HG03342 (cell line): Measurements from ENCODE around the gene SLC25A40.
"Not testable (repeated sequence)": the region's sequence is repeated elsewhere in the genome, so short reads cannot be mapped to it uniquely, and the experiment has no call there.

Experiments
- ATAC-seq: cut with Tn5 transposase; IDR thresholded peaks from one replicate; pipeline ENCODE4 v1.9.1; 2021; ENCODE audit warnings: mild to moderate bottlenecking, moderate library complexity; ENCODE audit not compliant: unreplicated experiment

SLC25A40 gene, protein sequence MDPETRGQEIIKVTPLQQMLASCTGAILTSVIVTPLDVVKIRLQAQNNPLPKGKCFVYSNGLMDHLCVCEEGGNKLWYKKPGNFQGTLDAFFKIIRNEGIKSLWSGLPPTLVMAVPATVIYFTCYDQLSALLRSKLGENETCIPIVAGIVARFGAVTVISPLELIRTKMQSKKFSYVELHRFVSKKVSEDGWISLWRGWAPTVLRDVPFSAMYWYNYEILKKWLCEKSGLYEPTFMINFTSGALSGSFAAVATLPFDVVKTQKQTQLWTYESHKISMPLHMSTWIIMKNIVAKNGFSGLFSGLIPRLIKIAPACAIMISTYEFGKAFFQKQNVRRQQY

DNA sequence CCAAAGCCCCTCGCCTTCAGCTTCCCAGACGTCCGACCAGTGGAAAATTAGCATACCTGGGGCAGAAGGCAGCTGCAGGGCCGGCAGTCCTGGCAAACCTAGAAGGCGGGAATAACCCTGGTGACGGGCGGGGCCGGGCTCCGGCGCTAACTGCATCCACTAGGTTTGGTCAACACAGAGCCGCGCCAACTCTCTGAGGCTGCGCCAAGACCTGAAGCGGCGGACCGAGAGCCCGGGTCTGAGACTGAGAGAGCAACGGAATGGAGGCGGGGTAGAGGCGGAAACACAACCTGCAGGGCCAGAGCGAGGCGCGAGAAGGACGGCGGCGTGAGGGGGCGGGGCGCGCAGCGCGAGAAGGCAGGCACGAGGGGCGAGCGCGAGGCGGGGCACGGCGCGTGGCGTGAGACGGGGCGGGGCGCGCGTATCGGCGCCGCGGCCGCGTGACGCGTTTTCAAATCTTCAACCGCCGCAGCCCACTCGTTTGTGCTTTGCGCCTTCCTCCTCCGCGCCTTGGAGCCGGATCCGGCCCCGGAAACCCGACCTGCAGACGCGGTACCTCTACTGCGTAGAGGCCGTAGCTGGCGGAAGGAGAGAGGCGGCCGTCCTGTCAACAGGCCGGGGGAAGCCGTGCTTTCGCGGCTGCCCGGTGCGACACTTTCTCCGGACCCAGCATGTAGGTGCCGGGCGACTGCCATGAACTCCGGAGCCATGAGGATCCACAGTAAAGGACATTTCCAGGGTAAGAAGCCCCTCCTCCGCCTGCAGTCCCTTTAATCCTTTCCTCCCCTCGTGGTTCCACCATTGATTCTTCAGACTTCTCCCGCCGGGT is at the start of gene SLC25A40, which contains the start of gene DBF4:
Gene SLC25A40 (minus strand): TSS at position 321 of the 829 bp plus-strand sequence. CDS start 17,633 bp downstream, outside the sequence.
Gene DBF4 (plus strand): TSS at position 454 of the 829 bp plus-strand sequence. CDS start 240 bp downstream, at position 694.
- ATAC-seq = peak; percentile 90

DNA sequence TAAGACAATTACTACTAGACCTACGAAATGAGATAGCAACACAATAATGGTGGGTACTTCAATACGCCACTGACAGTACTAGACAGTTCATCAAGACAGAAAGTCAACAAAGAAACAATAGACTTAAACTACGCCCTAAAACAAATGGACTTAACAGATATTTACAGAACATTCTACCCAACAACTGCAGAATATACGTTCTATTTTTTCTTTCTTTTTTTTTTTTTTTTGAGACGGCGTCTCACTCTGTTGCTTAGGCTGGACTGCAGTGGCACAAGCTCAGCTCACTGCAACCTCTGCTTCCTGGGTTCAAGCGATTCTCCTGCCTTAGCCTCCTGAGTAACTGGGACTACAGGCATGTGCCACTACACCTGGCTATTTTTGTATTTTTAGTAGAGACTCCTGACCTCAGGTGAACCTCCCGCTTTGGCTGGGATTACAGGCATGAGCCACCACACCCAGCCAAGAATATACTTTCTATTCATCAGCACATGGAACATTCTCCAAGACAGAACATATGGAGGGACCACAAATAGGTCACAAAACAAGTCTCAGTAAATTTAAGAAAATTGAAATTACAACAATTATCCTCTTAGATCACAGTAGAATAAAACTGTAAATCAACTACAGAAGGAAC is 46.7 kb upstream of the SLC25A40 start:
- not testable (repeated sequence) for ATAC-seq

DNA sequence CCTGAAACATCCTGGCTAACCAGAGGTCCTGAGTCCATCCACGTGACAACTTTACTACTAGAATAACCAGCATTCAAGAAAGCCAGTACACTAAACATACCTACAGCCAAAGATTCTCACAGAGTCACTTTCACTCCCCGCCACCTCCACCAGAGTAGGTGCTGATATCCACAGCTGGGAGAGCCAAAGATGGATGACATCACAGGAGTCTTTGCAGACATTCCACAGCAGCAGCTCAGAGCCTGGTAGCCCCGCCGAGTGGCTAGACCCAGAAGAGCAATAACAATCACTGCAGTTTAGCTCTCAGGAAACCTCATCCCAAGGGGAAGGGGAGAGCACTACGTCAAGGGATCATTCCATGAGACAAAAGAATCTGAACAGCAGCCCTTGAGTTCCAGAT is 44.4 kb upstream of the SLC25A40 start:
- no peak for ATAC-seq

DNA sequence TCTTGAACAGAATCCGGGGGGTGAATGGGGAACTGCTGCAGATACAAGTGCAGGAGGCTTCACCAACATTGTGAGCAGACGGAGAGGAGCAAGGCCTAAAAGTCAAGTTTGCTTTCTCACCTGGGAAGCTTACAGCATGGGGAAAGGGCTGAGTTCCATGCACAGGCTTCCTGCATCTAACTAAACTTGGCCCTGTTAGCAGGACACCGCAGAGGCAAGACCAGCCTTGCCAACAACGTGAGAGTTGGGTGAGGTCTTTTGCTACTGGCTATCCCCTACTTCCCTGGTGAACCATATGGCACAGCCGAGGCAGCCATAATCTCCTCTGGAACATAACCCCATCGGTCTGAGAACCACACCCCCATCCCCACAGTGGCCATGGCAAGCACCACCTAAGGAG is 43.7 kb upstream of the SLC25A40 start:
- no peak for ATAC-seq

DNA sequence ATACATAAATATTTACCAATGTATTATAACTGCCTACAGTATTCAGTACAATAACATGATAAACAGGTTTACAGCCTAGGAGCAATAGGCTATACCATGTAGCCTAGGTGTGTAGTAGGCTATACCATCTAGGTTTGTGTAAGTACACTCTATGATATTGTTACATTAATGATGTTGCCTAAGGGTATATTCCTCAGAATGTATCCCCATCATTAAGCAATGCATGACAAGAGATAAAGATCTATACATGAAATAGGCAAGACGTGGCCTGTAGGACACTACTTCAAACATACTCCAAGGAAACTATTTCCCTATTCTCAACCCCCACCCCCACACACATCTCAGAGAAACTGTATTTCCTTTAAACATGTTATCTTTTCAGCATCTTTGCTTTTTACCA is 42.6 kb upstream of the SLC25A40 start:
- ATAC-seq = no peak

DNA sequence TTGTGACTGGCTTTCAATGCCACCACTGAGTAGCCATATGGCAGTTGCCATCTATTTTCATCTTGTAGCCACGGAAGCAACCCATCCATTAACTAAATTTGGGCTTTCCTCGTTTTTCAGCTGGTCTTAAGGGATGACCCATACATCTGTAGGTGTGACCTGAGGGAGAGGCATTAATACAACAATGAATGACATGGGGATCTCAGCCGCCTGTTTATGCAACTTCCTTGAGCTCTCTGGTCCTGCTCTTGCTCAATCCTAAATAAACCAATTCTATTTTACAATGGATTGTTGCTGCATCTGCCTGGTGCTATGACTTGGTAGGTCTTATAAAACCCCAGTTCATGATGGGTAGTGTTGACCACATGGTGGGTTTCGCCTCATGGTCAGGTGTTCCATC is 36.0 kb upstream of the SLC25A40 start:
- no peak for ATAC-seq

DNA sequence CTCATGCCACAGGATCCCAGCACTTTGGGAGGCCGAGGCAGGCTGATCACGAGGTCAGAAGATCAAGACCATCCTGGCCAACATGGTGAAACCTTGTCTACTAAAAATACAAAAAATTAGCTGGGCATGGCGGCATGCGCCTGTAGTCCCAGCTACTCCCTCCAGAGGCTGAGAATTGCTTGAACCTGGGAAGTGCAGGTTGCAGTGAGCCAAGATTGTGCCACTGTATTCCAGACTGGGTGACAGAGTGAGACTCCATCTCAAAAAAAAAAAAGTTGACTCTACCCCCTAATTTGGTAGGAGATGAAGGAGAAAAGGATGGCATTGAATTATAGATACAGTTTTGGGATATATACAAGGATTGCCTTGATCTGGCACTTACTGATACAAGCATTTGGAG is 32.7 kb upstream of the SLC25A40 start:
- ATAC-seq = not testable (repeated sequence)

DNA sequence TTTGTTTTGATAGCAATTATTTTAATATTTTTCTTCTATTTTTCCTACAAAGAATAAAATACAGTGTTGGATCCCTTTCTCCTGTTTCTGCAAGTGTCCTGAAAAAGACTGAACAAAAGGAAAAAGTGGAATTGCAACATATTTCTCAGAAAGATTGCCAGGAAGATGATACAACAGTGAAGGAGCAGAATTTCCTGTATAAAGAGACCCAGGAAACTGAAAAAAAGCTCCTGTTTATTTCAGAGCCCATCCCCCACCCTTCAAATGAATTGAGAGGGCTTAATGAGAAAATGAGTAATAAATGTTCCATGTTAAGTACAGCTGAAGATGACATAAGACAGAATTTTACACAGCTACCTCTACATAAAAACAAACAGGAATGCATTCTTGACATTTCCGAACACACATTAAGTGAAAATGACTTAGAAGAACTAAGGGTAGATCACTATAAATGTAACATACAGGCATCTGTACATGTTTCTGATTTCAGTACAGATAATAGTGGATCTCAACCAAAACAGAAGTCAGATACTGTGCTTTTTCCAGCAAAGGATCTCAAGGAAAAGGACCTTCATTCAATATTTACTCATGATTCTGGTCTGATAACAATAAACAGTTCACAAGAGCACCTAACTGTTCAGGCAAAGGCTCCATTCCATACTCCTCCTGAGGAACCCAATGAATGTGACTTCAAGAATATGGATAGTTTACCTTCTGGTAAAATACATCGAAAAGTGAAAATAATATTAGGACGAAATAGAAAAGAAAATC is 31.2 kb upstream of the SLC25A40 start:
- not testable (repeated sequence) for ATAC-seq

DNA sequence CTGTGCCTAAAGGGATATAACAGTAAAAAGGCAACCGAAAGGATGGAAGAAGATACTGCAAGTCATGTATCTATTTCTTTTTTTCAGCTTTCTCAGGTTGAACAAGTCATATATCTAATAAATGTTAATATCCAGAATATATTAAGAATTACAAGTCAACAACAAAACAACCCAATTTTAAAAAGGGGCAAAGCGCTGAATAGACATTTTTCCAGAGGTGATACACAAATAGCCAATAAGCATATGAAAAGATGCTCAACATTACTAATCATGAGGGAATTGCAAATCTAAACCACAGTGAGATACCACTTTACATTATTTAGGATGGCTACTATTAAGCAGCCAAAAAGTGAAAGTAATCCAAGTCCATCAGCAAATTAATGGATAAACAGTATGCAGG is 23.1 kb upstream of the SLC25A40 start:
- ATAC-seq = no peak

DNA sequence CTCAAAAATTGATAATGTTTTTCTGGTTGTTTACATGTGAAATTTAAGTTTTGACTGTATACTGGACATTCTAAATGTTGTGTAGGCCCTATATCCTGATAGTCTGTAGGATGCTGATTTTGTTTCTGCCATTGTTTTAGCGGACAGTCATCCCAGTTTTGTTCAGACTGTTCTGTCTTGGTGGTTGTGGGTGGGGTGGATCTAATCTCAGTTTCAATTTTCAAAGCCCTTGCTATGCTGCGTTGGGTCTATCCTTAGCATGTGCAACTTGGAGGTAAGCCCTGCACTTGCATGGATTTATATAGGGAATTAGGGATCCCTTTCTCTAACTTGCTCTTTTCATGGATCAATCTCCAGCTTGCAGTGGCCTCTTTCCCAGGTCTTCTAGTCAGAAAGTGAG is 19.2 kb upstream of the SLC25A40 start:
- ATAC-seq = no peak

DNA sequence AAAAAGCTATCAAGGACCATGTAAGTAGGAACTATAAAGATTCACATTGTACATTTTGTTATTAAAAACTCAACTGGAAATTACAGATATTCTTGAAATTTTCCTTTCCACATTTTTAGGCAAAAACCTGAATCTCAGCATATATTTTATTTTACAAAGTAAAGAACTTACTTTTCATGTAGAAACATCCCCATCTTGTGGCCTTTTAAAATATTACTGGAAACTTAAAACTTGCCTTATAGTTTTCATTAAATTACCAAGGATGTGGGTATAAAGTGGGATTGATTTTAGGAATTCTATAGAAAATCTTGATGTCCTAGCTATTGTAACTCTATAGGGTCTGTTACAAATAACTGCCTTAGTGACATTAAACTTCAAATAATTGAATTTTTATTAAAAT is 10.7 kb upstream of the SLC25A40 start:
- no peak for ATAC-seq

DNA sequence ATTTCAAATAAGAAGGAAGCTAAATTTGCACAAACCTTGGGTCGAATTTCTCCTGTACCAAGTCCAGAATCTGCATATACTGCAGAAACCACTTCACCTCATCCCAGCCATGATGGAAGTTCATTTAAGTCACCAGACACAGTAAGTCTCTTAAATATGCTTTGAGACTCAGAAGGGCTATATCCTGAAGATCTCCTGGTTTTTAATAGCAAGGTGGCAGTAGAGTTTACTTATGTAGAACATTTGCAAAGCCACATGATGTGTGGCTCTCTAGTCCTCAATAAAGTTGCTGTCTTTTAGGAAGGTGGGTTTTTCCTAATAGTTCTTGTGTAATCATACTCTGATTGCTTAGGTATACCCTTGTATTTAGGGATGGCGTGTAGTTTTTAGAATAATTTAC is 8.9 kb upstream of the SLC25A40 start:
- ATAC-seq = no peak

DNA sequence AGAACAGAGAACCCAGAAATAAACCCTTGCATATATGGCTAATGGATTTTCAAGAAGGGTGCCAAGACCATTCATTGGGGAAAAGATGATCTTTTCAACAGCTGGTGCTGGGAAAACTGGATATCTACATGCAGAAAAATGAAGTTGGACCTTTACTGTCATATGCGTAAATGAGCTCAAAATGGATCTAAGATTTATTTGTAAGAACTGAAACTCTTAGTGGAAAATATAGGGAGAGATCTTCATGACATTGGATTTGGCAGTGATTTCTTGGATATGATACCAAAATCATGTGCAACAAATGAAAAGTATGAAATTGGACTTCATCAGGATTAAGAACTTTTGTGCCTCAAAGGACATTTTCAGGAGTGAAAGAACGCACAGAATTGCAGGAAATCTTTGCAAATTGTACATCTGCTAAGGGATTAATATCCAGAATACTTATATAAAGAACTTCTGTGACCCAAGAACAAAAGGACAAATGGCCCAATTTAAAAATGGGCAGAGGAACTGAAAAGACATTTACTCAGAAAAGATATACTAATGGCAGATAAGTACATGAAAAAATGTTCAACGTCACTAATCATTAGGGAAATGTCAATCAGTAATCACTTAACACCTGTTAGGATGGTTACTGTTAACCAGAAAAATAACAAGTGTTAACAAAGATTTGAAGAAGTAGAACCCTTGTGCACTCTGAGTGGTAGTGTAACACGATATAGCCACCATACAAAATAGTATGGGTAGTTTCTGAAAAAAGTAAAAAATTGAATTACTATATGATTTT is 6.2 kb upstream of the SLC25A40 start:
- no peak for ATAC-seq

DNA sequence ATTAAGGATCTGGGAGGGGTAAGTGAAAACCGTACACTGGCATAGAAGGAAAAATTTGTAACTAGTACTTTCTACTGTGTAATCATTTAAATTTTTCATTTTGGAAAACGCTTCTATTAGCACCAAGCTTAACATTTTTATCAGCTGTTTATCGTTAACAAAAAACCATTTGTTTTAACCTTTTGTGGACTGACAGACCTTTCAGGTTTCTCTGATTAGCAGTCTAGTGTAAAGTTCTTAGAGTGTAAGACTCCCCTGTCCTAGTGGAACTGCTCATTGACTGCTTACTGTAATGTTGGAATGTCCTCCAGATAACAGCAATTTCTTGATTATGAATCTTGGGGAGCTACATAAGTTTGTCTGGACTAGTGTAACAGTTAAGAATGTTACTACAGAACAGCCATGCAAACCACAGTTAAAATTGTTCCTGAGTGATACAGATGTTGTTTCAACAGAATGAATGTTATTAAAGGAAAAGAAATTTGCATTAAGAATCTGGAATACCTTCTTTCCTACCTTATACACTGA is 2.1 kb upstream of the SLC25A40 start:
- ATAC-seq = no peak

DNA sequence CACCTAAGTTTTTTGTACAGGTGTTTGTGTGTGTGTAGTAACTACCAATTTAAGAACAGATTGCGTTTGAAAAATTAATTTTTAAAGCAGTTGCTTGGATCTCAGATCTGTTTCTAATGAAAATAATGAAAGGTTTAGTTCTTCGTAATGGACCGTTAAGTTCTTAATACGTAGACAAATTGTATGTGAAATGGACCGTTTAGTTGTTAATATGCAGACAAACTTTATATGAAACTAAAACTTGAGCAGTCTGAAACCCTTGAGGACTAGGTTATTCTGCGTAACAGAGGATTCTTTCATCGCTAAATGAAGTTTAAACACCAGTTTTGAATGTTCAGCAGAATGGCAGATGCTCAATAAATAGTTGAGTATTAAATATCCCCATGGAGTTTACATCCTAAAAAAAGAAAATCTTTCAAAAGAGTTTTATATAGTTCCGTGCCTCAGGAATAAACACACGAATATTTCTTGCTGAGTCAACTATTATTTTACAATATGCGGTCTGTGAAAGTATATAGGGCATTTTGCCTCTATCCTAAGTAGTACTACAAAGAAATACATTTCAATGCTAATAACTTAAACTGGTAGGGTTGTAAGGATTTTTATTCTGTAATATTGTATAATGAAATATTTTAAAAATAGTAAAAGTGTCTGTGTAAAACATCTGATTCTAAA is 1.3 kb upstream of the SLC25A40 start:
- ATAC-seq = no peak

DNA sequence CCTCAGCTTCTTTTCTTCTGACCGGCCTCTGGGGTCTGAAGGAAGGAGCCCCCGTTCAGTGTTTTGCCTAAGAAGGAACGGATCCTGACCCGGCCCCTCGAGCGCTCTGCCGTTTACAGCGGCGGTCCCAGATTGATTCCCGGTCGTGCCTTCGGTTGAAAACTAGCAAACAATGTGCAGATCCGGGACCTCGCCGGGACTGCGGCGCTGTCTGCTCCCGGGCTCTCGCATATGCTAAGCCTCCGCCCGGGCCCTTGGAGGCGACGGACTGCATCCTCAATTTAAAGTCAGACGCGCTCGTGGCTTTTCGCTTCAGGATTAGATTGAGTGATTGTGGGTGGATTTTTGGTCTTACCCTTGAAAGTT is 692 bp upstream of the SLC25A40 start:
- no peak for ATAC-seq

DNA sequence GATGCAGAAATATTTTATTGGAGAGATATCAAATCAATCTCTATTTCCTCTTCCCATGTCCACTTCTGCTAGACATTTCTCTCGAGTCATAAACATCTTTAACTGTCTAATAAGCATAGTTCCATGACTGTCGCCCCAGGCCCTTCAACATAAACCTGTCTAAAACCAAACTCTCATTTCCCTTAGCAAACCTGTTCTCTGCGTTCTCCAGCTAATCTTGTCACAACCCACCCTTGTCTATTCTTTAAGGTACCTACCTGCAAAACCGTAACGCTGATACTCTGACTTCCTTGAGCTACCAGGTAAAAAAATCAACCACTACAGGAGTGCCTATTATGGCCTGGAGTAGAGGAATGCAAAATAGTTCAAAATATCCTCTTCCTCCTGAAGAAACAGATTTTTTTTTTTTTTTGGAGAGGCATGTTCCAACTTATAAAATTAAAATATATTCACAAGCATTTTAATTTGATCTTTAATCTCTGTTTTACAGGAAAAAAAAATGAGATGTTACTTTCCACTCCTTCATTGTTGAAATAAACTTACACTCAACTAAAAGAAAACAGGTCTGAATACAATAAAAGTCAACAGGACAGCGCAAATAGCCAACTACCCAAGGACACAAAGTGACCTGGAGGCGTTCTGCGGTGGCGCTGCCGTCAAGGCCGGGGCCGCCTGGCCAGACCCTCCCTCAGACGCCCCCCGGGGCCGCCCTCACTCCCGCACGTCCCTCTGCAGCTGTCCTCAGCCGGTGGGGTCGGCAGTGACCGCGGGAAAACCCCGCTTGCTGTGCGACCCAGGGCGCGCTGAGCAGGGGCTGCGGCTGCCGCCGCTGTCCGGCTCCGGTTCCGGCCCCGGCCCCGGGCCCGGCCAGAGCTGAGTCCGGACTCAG is 765 bp downstream of the SLC25A40 start:
- ATAC-seq = peak; percentile 13

DNA sequence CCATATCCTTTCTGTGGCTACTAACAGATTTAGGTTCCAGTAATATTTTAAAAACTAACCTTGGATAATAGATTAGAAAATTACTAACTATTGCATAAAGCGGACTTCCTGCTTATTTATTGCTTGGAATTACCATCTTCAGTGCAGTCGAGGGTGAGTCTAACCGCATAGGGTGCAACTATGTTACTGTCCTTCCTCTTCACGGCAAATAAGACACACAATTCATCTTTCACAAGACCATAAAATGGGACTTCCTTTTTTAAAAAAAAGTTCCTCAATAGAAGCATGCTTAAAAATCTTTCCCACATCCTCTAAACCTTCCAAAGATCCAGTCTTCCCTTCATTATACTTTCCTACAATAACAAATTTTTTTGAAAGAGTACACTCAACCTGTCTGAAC is 2.1 kb downstream of the SLC25A40 start:
- no peak for ATAC-seq
